ACC112 (cell line): ENCODE data around the gene AS3MT.

Experiments
- H2AFZ ChIP-seq: fragments of 200-600 bp; sonication (generic); one replicate; pipeline ENCODE4 v1.6.0; 2017; ENCODE audit warnings: antibody characterized with exemption, low read length; ENCODE audit not compliant: unreplicated experiment
- H3K27ac ChIP-seq: fragments of 200-600 bp; sonication (generic); 2 replicates; pipeline ENCODE4 v1.5.1; 2014; ENCODE audit warnings: low read depth, mild to moderate bottlenecking, antibody characterized with exemption, low read length, moderate library complexity
- H3K27me3 ChIP-seq: fragments of 200-600 bp; sonication (generic); 2 replicates; pipeline ENCODE4 v1.6.1; 2014; ENCODE audit warnings: mild to moderate bottlenecking, antibody characterized with exemption, low read length, moderate library complexity, mixed read lengths; ENCODE audit not compliant: insufficient read depth
- H3K36me3 ChIP-seq: fragments of 200-600 bp; sonication (generic); 2 replicates; pipeline ENCODE4 v1.6.1; 2016; ENCODE audit warnings: mild to moderate bottlenecking, antibody characterized with exemption, low read length, moderate library complexity, mixed read lengths; ENCODE audit not compliant: insufficient read depth
- H3K4me1 ChIP-seq: fragments of 200-600 bp; sonication (generic); one replicate; pipeline ENCODE4 v1.6.1; 2016; ENCODE audit warnings: low read length, mixed read lengths; ENCODE audit not compliant: insufficient read depth, unreplicated experiment, control insufficient read depth
- H3K4me3 ChIP-seq: fragments of 200-600 bp; sonication (generic); 2 replicates; pipeline ENCODE4 v1.5.1; 2014; ENCODE audit warnings: mild to moderate bottlenecking, low read depth, low read length
- H3K79me2 ChIP-seq: fragments of 200-600 bp; sonication (generic); one replicate; pipeline ENCODE4 v1.6.0; 2016; ENCODE audit warnings: low read length; ENCODE audit not compliant: control insufficient read depth, unreplicated experiment, insufficient read depth

AS3MT gene

GRCh38 chr10:102856758-102857424, 12.4 kb upstream of the AS3MT start:
- Histone ChIP-seq H3K4me1 (peaks cover 13% of the 10 kb centered on the region), H3K27ac (peak overlapping the region; percentile 42)

GRCh38 chr10:102859911-102860310, 9.4 kb upstream of the AS3MT start:
- Histone ChIP-seq H3K27ac (no peak overlapping the region), H3K36me3 (peaks cover 5% of the 10 kb centered on the region; the same call in 1 of the 2 replicates), H2AFZ (no peak overlapping the region), H3K4me1 (peaks cover 13% of the 10 kb centered on the region), H3K4me3 (no peak overlapping the region), H3K79me2 (no peaks in the 10 kb centered on the region), H3K27me3 (no peaks in the 10 kb centered on the region)

More at GRCh38 chr10:102856758-102857424, 12.4 kb upstream of the AS3MT start:
- Histone ChIP-seq H3K4me3 (no peak overlapping the region), H3K36me3 (no peaks in the 10 kb centered on the region), H2AFZ (no peak overlapping the region), H3K79me2 (no peaks in the 10 kb centered on the region), H3K27me3 (no peaks in the 10 kb centered on the region)

GRCh38 chr10:102863660-102864059, 5.6 kb upstream of the AS3MT start:
- Histone ChIP-seq H3K79me2 (no peaks in the 10 kb centered on the region), H3K4me1 (no peaks in the 10 kb centered on the region), H2AFZ (no peak overlapping the region), H3K36me3 (peaks cover 5% of the 10 kb centered on the region; the same call in 1 of the 2 replicates), H3K4me3 (no peak overlapping the region), H3K27me3 (no peaks in the 10 kb centered on the region), H3K27ac (no peak overlapping the region)

- Histone ChIP-seq H3K36me3 (peaks cover 5% of the 10 kb centered on the region; the same call in 1 of the 2 replicates), H3K27ac (no peak overlapping the region), H3K79me2 (no peaks in the 10 kb centered on the region), H2AFZ (no peak overlapping the region), H3K4me3 (no peak overlapping the region), H3K4me1 (no peaks in the 10 kb centered on the region), H3K27me3 (0 out of 2 replicates have a peak, but pooled peaks cover 5% of the 10 kb centered on the region)
Observed at GRCh38 chr10:102865620-102866019, 3.6 kb upstream of the AS3MT start.

- Histone ChIP-seq H3K79me2 (no peaks in the 10 kb centered on the region), H2AFZ (peak overlapping the region; percentile 68), H3K4me3 (peak overlapping the region; percentile 72), H3K27me3 (0 out of 2 replicates have a peak, but pooled peaks cover 5% of the 10 kb centered on the region), H3K4me1 (no peaks in the 10 kb centered on the region), H3K36me3 (no peaks in the 10 kb centered on the region), H3K27ac (no peak overlapping the region)
Observed at GRCh38 chr10:102868911-102869257, 386 bp upstream of the AS3MT start.

GRCh38 chr10:102870221-102870620, 951 bp downstream of the AS3MT start:
- no peaks in the 10 kb centered on the region for H3K36me3 ChIP-seq
- 0 out of 2 replicates have a peak, but pooled peaks cover 5% of the 10 kb centered on the region for H3K27me3 ChIP-seq
- H3K4me1 ChIP-seq: no peaks in the 10 kb centered on the region
- H3K79me2 ChIP-seq: no peaks in the 10 kb centered on the region
- no peak overlapping the region for H3K27ac ChIP-seq
- H3K4me3 ChIP-seq: peak overlapping the region; percentile 72
- H2AFZ ChIP-seq: no peak overlapping the region

GRCh38 chr10:102872163-102872562, 2.9 kb downstream of the AS3MT start:
- H3K4me3 ChIP-seq: no peak overlapping the region
- no peak overlapping the region for H2AFZ ChIP-seq
- no peaks in the 10 kb centered on the region for H3K4me1 ChIP-seq
- H3K27me3 ChIP-seq: 0 out of 2 replicates have a peak, but pooled peaks cover 5% of the 10 kb centered on the region
- no peaks in the 10 kb centered on the region for H3K79me2 ChIP-seq
- no peaks in the 10 kb centered on the region for H3K36me3 ChIP-seq
- H3K27ac ChIP-seq: no peak overlapping the region

- no peaks in the 10 kb centered on the region for H3K27me3 ChIP-seq
- no peaks in the 10 kb centered on the region for H3K4me1 ChIP-seq
- no peaks in the 10 kb centered on the region for H3K79me2 ChIP-seq
- H2AFZ ChIP-seq: no peak overlapping the region
- no peaks in the 10 kb centered on the region for H3K36me3 ChIP-seq
- no peak overlapping the region for H3K27ac ChIP-seq
- H3K4me3 ChIP-seq: no peak overlapping the region
Observed at GRCh38 chr10:102876747-102877153, 7.5 kb downstream of the AS3MT start.

GRCh38 chr10:102878629-102879028, 9.4 kb downstream of the AS3MT start:
- Histone ChIP-seq H3K27me3 (no peaks in the 10 kb centered on the region), H3K36me3 (no peaks in the 10 kb centered on the region), H3K4me3 (no peak overlapping the region), H2AFZ (no peak overlapping the region), H3K79me2 (no peaks in the 10 kb centered on the region), H3K4me1 (no peaks in the 10 kb centered on the region), H3K27ac (no peak overlapping the region)

- Histone ChIP-seq H3K36me3 (no peaks in the 10 kb centered on the region), H3K27me3 (no peaks in the 10 kb centered on the region), H3K4me3 (no peak overlapping the region)
Observed at GRCh38 chr10:102880256-102880655, 11.0 kb downstream of the AS3MT start.

GRCh38 chr10:102888048-102888447, 18.8 kb downstream of the AS3MT start:
- H2AFZ ChIP-seq: no peak overlapping the region
- H3K4me1 ChIP-seq: no peaks in the 10 kb centered on the region
- H3K36me3 ChIP-seq: peaks cover 4% of the 10 kb centered on the region; the same call in 1 of the 2 replicates
- H3K79me2 ChIP-seq: no peaks in the 10 kb centered on the region
- no peak overlapping the region for H3K4me3 ChIP-seq
- no peak overlapping the region for H3K27ac ChIP-seq
- H3K27me3 ChIP-seq: no peaks in the 10 kb centered on the region

More at GRCh38 chr10:102880256-102880655, 11.0 kb downstream of the AS3MT start:
- Histone ChIP-seq H3K4me1 (no peaks in the 10 kb centered on the region), H3K27ac (no peak overlapping the region), H3K79me2 (no peaks in the 10 kb centered on the region), H2AFZ (no peak overlapping the region)
